ENCODE data around the gene SCYL3. TPM values are rescaled to one million over a fixed set of nuclear protein-coding genes. Genes with fewer than 3 reads are reported as not detected.
A peak's percentile ranks its signal among the peaks of the same experiment; 100 is the strongest.

Gene SCYL3
- polyA plus RNA-seq = 1 to 10 TPM; 3.8 to 5.3 TPM

- Histone ChIP-seq H3K4me3 (ENCODE audit: low read depth in 1 of 2, low read length in 2 of 2) (peak within 1 kb of the TSS; percentile 77 to 98), H3K9me3 (ENCODE audit: control insufficient read depth in 2 of 2, insufficient read depth in 1 of 2, low read depth in 1 of 2, low read length in 1 of 2) (no peaks in the 10 kb centered on the region), H3K4me1 (ENCODE audit: control insufficient read depth in 2 of 2, insufficient read depth in 2 of 2, low read length in 1 of 2) (peaks cover 2 to 5% of the 10 kb centered on the region in 2 donors), H3K27me3 (ENCODE audit: control insufficient read depth in 1 of 2, insufficient read depth in 2 of 2, low read length in 2 of 2) (no peaks in the 10 kb centered on the region), H3K27ac (ENCODE audit: low read depth in 2 of 2, low read length in 1 of 2) (peak within 1 kb of the TSS; percentile 95 to 97), H3K36me3 (ENCODE audit: control insufficient read depth in 2 of 2, insufficient read depth in 2 of 2, low read length in 1 of 2) (no peaks in the 10 kb centered on the region)
- WGBS, 2 donors = 0 to 1% methylated on average over 45 to 52 of the region's 52 CpGs
These were observed at the start of gene SCYL3 for GRCh38 chr1:169893645-169894423. Gene SCYL3, minus strand, starts transcription at chr1:169893896. Its CDS starts 5,056 bp downstream, at chr1:169888840.

GRCh38 chr1:169941982-169942830, 48.5 kb upstream of the SCYL3 start:
- Histone ChIP-seq H3K27ac (ENCODE audit: low read depth in 2 of 2, low read length in 1 of 2) (no peak overlapping the region), H3K4me1 (ENCODE audit: control insufficient read depth in 2 of 2, insufficient read depth in 2 of 2, low read length in 1 of 2) (no peaks in the 10 kb centered on the region), H3K4me3 (ENCODE audit: low read depth in 1 of 2, low read length in 2 of 2) (no peak overlapping the region), H3K27me3 (ENCODE audit: control insufficient read depth in 1 of 2, insufficient read depth in 2 of 2, low read length in 2 of 2) (no peaks in the 10 kb centered on the region), H3K9me3 (ENCODE audit: control insufficient read depth in 2 of 2, insufficient read depth in 1 of 2, low read depth in 1 of 2, low read length in 1 of 2) (no peaks in the 10 kb centered on the region), H3K36me3 (ENCODE audit: control insufficient read depth in 2 of 2, insufficient read depth in 2 of 2, low read length in 1 of 2) (peaks cover 0 to 3% of the 10 kb centered on the region in 2 donors)
- WGBS, 2 donors = 54 to 84% methylated on average over 2 of the region's 2 CpGs

GRCh38 chr1:169933984-169934725, 40.5 kb upstream of the SCYL3 start:
- H3K36me3 ChIP-seq (ENCODE audit: control insufficient read depth in 2 of 2, insufficient read depth in 2 of 2, low read length in 1 of 2) = no peaks in the 10 kb centered on the region
- no peak overlapping the region for H3K27ac ChIP-seq (ENCODE audit: low read depth in 2 of 2, low read length in 1 of 2)
- H3K4me3 ChIP-seq (ENCODE audit: low read depth in 1 of 2, low read length in 2 of 2) = no peak overlapping the region
- WGBS, 2 donors = 48 to 49% methylated on average over 7 of the region's 7 CpGs
- no peaks in the 10 kb centered on the region for H3K27me3 ChIP-seq (ENCODE audit: control insufficient read depth in 1 of 2, insufficient read depth in 2 of 2, low read length in 2 of 2)
- H3K4me1 ChIP-seq (ENCODE audit: control insufficient read depth in 2 of 2, insufficient read depth in 2 of 2, low read length in 1 of 2) = no peaks in the 10 kb centered on the region
- H3K9me3 ChIP-seq (ENCODE audit: control insufficient read depth in 2 of 2, insufficient read depth in 1 of 2, low read depth in 1 of 2, low read length in 1 of 2) = no peaks in the 10 kb centered on the region

GRCh38 chr1:169931795-169932231, 38.1 kb upstream of the SCYL3 start:
- H3K27me3 ChIP-seq (ENCODE audit: control insufficient read depth in 1 of 2, insufficient read depth in 2 of 2, low read length in 2 of 2) = no peaks in the 10 kb centered on the region
- 74 to 86% methylated on average over 1 of the region's 1 CpG for WGBS, 2 donors
- no peaks in the 10 kb centered on the region for H3K9me3 ChIP-seq (ENCODE audit: control insufficient read depth in 2 of 2, insufficient read depth in 1 of 2, low read depth in 1 of 2, low read length in 1 of 2)
- H3K27ac ChIP-seq (ENCODE audit: low read depth in 2 of 2, low read length in 1 of 2) = no peak overlapping the region
- no peak overlapping the region for H3K4me3 ChIP-seq (ENCODE audit: low read depth in 1 of 2, low read length in 2 of 2)
- H3K36me3 ChIP-seq (ENCODE audit: control insufficient read depth in 2 of 2, insufficient read depth in 2 of 2, low read length in 1 of 2) = no peaks in the 10 kb centered on the region
- H3K4me1 ChIP-seq (ENCODE audit: control insufficient read depth in 2 of 2, insufficient read depth in 2 of 2, low read length in 1 of 2) = no peaks in the 10 kb centered on the region

GRCh38 chr1:169929210-169929526, 35.5 kb upstream of the SCYL3 start:
- no peaks in the 10 kb centered on the region for H3K27me3 ChIP-seq (ENCODE audit: control insufficient read depth in 1 of 2, insufficient read depth in 2 of 2, low read length in 2 of 2)
- H3K36me3 ChIP-seq (ENCODE audit: control insufficient read depth in 2 of 2, insufficient read depth in 2 of 2, low read length in 1 of 2) = no peaks in the 10 kb centered on the region
- H3K4me1 ChIP-seq (ENCODE audit: control insufficient read depth in 2 of 2, insufficient read depth in 2 of 2, low read length in 1 of 2) = no peaks in the 10 kb centered on the region
- no peaks in the 10 kb centered on the region for H3K9me3 ChIP-seq (ENCODE audit: control insufficient read depth in 2 of 2, insufficient read depth in 1 of 2, low read depth in 1 of 2, low read length in 1 of 2)
- WGBS, 2 donors = 13 to 14% methylated on average over 1 of the region's 1 CpG
- no peak overlapping the region for H3K27ac ChIP-seq (ENCODE audit: low read depth in 2 of 2, low read length in 1 of 2)
- H3K4me3 ChIP-seq (ENCODE audit: low read depth in 1 of 2, low read length in 2 of 2) = no peak overlapping the region

GRCh38 chr1:169928438-169929209, 34.9 kb upstream of the SCYL3 start:
- Histone ChIP-seq H3K9me3 (ENCODE audit: control insufficient read depth in 2 of 2, insufficient read depth in 1 of 2, low read depth in 1 of 2, low read length in 1 of 2) (no peaks in the 10 kb centered on the region), H3K4me3 (ENCODE audit: low read depth in 1 of 2, low read length in 2 of 2) (no peak overlapping the region)
- 38 to 44% methylated on average over 6 of the region's 6 CpGs for WGBS, 2 donors

GRCh38 chr1:169925505-169926482, 32.1 kb upstream of the SCYL3 start:
- no peaks in the 10 kb centered on the region for H3K27me3 ChIP-seq (ENCODE audit: control insufficient read depth in 1 of 2, insufficient read depth in 2 of 2, low read length in 2 of 2)
- H3K36me3 ChIP-seq (ENCODE audit: control insufficient read depth in 2 of 2, insufficient read depth in 2 of 2, low read length in 1 of 2) = no peaks in the 10 kb centered on the region
- 65 to 75% methylated on average over 3 of the region's 3 CpGs for WGBS, 2 donors
- H3K4me3 ChIP-seq (ENCODE audit: low read depth in 1 of 2, low read length in 2 of 2) = no peak overlapping the region
- no peaks in the 10 kb centered on the region for H3K4me1 ChIP-seq (ENCODE audit: control insufficient read depth in 2 of 2, insufficient read depth in 2 of 2, low read length in 1 of 2)
- no peaks in the 10 kb centered on the region for H3K9me3 ChIP-seq (ENCODE audit: control insufficient read depth in 2 of 2, insufficient read depth in 1 of 2, low read depth in 1 of 2, low read length in 1 of 2)
- no peak overlapping the region for H3K27ac ChIP-seq (ENCODE audit: low read depth in 2 of 2, low read length in 1 of 2)

More at GRCh38 chr1:169928438-169929209, 34.9 kb upstream of the SCYL3 start:
- no peaks in the 10 kb centered on the region for H3K36me3 ChIP-seq (ENCODE audit: control insufficient read depth in 2 of 2, insufficient read depth in 2 of 2, low read length in 1 of 2)
- H3K4me1 ChIP-seq (ENCODE audit: control insufficient read depth in 2 of 2, insufficient read depth in 2 of 2, low read length in 1 of 2) = no peaks in the 10 kb centered on the region
- no peaks in the 10 kb centered on the region for H3K27me3 ChIP-seq (ENCODE audit: control insufficient read depth in 1 of 2, insufficient read depth in 2 of 2, low read length in 2 of 2)
- no peak overlapping the region for H3K27ac ChIP-seq (ENCODE audit: low read depth in 2 of 2, low read length in 1 of 2)

GRCh38 chr1:169924829-169925228, 31.1 kb upstream of the SCYL3 start:
- 79 to 82% methylated on average over 2 of the region's 2 CpGs for WGBS, 2 donors
- no peaks in the 10 kb centered on the region for H3K27me3 ChIP-seq (ENCODE audit: control insufficient read depth in 1 of 2, insufficient read depth in 2 of 2, low read length in 2 of 2)
- H3K4me1 ChIP-seq (ENCODE audit: control insufficient read depth in 2 of 2, insufficient read depth in 2 of 2, low read length in 1 of 2) = no peaks in the 10 kb centered on the region
- H3K27ac ChIP-seq (ENCODE audit: low read depth in 2 of 2, low read length in 1 of 2) = no peak overlapping the region
- no peaks in the 10 kb centered on the region for H3K36me3 ChIP-seq (ENCODE audit: control insufficient read depth in 2 of 2, insufficient read depth in 2 of 2, low read length in 1 of 2)
- H3K9me3 ChIP-seq (ENCODE audit: control insufficient read depth in 2 of 2, insufficient read depth in 1 of 2, low read depth in 1 of 2, low read length in 1 of 2) = no peaks in the 10 kb centered on the region
- H3K4me3 ChIP-seq (ENCODE audit: low read depth in 1 of 2, low read length in 2 of 2) = no peak overlapping the region

All from esophagus (tissue), 2 donors.